SK-N-MC (cell line): Measurements from ENCODE around the gene TNNI3K.

Source experiments
- DNase-seq: peaks from one replicate; pipeline ENCODE4 v3.0.0-alpha.2; 2011; ENCODE audit warnings: low read depth, low spot score
- H3K27ac ChIP-seq: fragments of 200-600 bp; sonication (generic); 2 replicates; pipeline ENCODE4 v1.5.1; 2016; ENCODE audit warnings: mixed run types
- H3K36me3 ChIP-seq: fragments of 200-600 bp; sonication (generic); 2 replicates; pipeline ENCODE4 v1.6.1; 2017; ENCODE audit warnings: antibody characterized with exemption, low read length, mixed read lengths; ENCODE audit not compliant: insufficient read depth
- H3K4me3 ChIP-seq: fragments of 200-600 bp; sonication (generic); 2 replicates; pipeline ENCODE4 v1.5.1; 2016
- H3K9ac ChIP-seq: fragments of 200-600 bp; sonication (generic); 2 replicates; pipeline ENCODE4 v1.8.0; 2017; ENCODE audit warnings: mixed run types, mixed read lengths; ENCODE audit not compliant: insufficient read length
- H3K9me3 ChIP-seq: fragments of 200-600 bp; sonication (generic); 2 replicates; pipeline ENCODE4 v1.6.1; 2017; ENCODE audit warnings: low read depth, mild to moderate bottlenecking, antibody characterized with exemption, low read length, moderate library complexity, mixed read lengths
- EZH2 ChIP-seq: fragments of 200-600 bp; sonication (generic); IDR thresholded peaks from one replicate; pipeline ENCODE4 v1.6.1; 2017; ENCODE audit warnings: antibody characterized with exemption
- FOXP2 ChIP-seq: optimal IDR thresholded peaks from 2 replicates; pipeline ENCODE3; 2011; ENCODE audit warnings: mild to moderate bottlenecking, moderate library complexity; ENCODE audit not compliant: insufficient read depth; ENCODE audit errors: extremely low read length, control extremely low read depth
- POLR2AphosphoS5 ChIP-seq: IDR thresholded peaks from 2 replicates; pipeline ENCODE4 v1.6.1; 2012; ENCODE audit warnings: mild to moderate bottlenecking, low read depth, low read length, borderline replicate concordance

TNNI3K gene

GRCh38 chr1:74578101-74578500 is 342.9 kb downstream of the TNNI3K start:
- no peak overlapping the region for H3K27ac ChIP-seq
- DNase-seq: no peak
- TF ChIP-seq EZH2 (no peak), POLR2AphosphoS5 (no peak), FOXP2 (no peak)
- no peak overlapping the region for H3K4me3 ChIP-seq
- no peak overlapping the region for H3K9ac ChIP-seq
- H3K9me3 ChIP-seq: no peaks in the 10 kb centered on the region
- no peaks in the 10 kb centered on the region for H3K36me3 ChIP-seq

GRCh38 chr1:74579425-74579824 is 344.2 kb downstream of the TNNI3K start:
- no peaks in the 10 kb centered on the region for H3K36me3 ChIP-seq
- no peak overlapping the region for H3K9ac ChIP-seq
- no peak for TF ChIP-seq POLR2AphosphoS5
- TF ChIP-seq EZH2: no peak
- TF ChIP-seq FOXP2: no peak
- no peak overlapping the region for H3K27ac ChIP-seq
- DNase-seq: no peak
- no peak overlapping the region for H3K4me3 ChIP-seq
- no peaks in the 10 kb centered on the region for H3K9me3 ChIP-seq

GRCh38 chr1:74583397-74583796 is 348.2 kb downstream of the TNNI3K start:
- Histone ChIP-seq H3K27ac (no peak overlapping the region), H3K9me3 (no peaks in the 10 kb centered on the region), H3K9ac (no peak overlapping the region), H3K4me3 (no peak overlapping the region), H3K36me3 (no peaks in the 10 kb centered on the region)
- TF ChIP-seq POLR2AphosphoS5 (no peak), EZH2 (no peak), FOXP2 (no peak)
- no peak for DNase-seq

- no peak for DNase-seq
- TF ChIP-seq FOXP2 (no peak), EZH2 (no peak), POLR2AphosphoS5 (no peak)
- H3K9me3 ChIP-seq: no peaks in the 10 kb centered on the region
- no peak overlapping the region for H3K9ac ChIP-seq
- H3K4me3 ChIP-seq: no peak overlapping the region
- no peaks in the 10 kb centered on the region for H3K36me3 ChIP-seq
- H3K27ac ChIP-seq: no peak overlapping the region
Observed at GRCh38 chr1:74584185-74584584, 349.0 kb downstream of the TNNI3K start.

GRCh38 chr1:74586253-74586897 is 351.2 kb downstream of the TNNI3K start:
- Histone ChIP-seq H3K27ac (no peak overlapping the region), H3K4me3 (no peak overlapping the region), H3K36me3 (no peaks in the 10 kb centered on the region), H3K9me3 (no peaks in the 10 kb centered on the region), H3K9ac (no peak overlapping the region)
- TF ChIP-seq POLR2AphosphoS5 (no peak), FOXP2 (no peak), EZH2 (no peak)
- no peak for DNase-seq

- DNase-seq: no peak
- TF ChIP-seq FOXP2 (no peak), POLR2AphosphoS5 (no peak), EZH2 (no peak)
- no peak overlapping the region for H3K27ac ChIP-seq
Observed at GRCh38 chr1:74587888-74588287, 352.7 kb downstream of the TNNI3K start.

GRCh38 chr1:74590288-74590687 is 355.1 kb downstream of the TNNI3K start:
- no peak for TF ChIP-seq POLR2AphosphoS5
- no peak for TF ChIP-seq EZH2
- TF ChIP-seq FOXP2: no peak
- H3K4me3 ChIP-seq: no peak overlapping the region
- H3K27ac ChIP-seq: no peak overlapping the region
- no peak overlapping the region for H3K9ac ChIP-seq
- no peaks in the 10 kb centered on the region for H3K36me3 ChIP-seq
- no peak for DNase-seq
- H3K9me3 ChIP-seq: no peaks in the 10 kb centered on the region

More at GRCh38 chr1:74587888-74588287, 352.7 kb downstream of the TNNI3K start:
- Histone ChIP-seq H3K36me3 (no peaks in the 10 kb centered on the region), H3K9ac (no peak overlapping the region), H3K9me3 (no peaks in the 10 kb centered on the region), H3K4me3 (no peak overlapping the region)

- Histone ChIP-seq H3K9ac (no peak overlapping the region), H3K36me3 (no peaks in the 10 kb centered on the region), H3K9me3 (no peaks in the 10 kb centered on the region), H3K4me3 (no peak overlapping the region), H3K27ac (no peak overlapping the region)
- no peak for DNase-seq
- TF ChIP-seq POLR2AphosphoS5: no peak
- no peak for TF ChIP-seq FOXP2
- no peak for TF ChIP-seq EZH2
Observed at GRCh38 chr1:74591949-74592348, 356.8 kb downstream of the TNNI3K start.
